ENCODE measurements around the gene IQCK. TPM values are rescaled to one million over a fixed set of nuclear protein-coding genes. Genes with fewer than 3 reads are reported as not detected.
"Not testable (repeated sequence)": the region's sequence is repeated elsewhere in the genome, so short reads cannot be mapped to it uniquely, and the experiment has no call there.

The IQCK gene
- total RNA-seq, 1 donor from 2014 or later, result 16.7 TPM

GRCh38 chr16:19760356-19761060 is 42.4 kb downstream of the IQCK start:
- DNase-seq, result no peak

GRCh38 chr16:19765860-19766553 is 47.9 kb downstream of the IQCK start:
- DNase-seq, result peak; percentile 84

- DNase-seq, result no peak
These were observed 48.4 kb downstream of the IQCK start for GRCh38 chr16:19766554-19766884.

GRCh38 chr16:19766988-19767387 is 48.9 kb downstream of the IQCK start:
- no peak for DNase-seq

GRCh38 chr16:19767497-19767896 is 49.4 kb downstream of the IQCK start:
- DNase-seq, result no peak

GRCh38 chr16:19769239-19769638 is 51.2 kb downstream of the IQCK start:
- DNase-seq, result no peak

- DNase-seq, result no peak
These were observed 53.0 kb downstream of the IQCK start for GRCh38 chr16:19771040-19771439.

GRCh38 chr16:19771796-19772195 is 53.7 kb downstream of the IQCK start:
- DNase-seq, result no peak

GRCh38 chr16:19774024-19774423 is 56.0 kb downstream of the IQCK start:
- no peak for DNase-seq

- DNase-seq, result no peak
These were observed 58.1 kb downstream of the IQCK start for GRCh38 chr16:19776147-19776546.

- no peak for DNase-seq
These were observed 58.5 kb downstream of the IQCK start for GRCh38 chr16:19776565-19776964.

GRCh38 chr16:19780321-19780720 is 62.2 kb downstream of the IQCK start:
- DNase-seq, result no peak

- no peak for DNase-seq
These were observed 63.2 kb downstream of the IQCK start for GRCh38 chr16:19781226-19781625.

- no peak for DNase-seq
These were observed 65.5 kb downstream of the IQCK start for GRCh38 chr16:19783363-19784182.

GRCh38 chr16:19784183-19784736 is 66.2 kb downstream of the IQCK start:
- DNase-seq, result no peak

- no peak for DNase-seq
These were observed 67.0 kb downstream of the IQCK start for GRCh38 chr16:19785081-19785480.

- no peak for DNase-seq
These were observed 67.5 kb downstream of the IQCK start for GRCh38 chr16:19785512-19786130.

- not testable (repeated sequence) for DNase-seq
These were observed 83.3 kb downstream of the IQCK start for GRCh38 chr16:19801369-19801768.

- DNase-seq, result not testable (repeated sequence)
These were observed 83.8 kb downstream of the IQCK start for GRCh38 chr16:19801824-19802223.

- DNase-seq, result no peak
These were observed 84.5 kb downstream of the IQCK start for GRCh38 chr16:19802612-19803011.

- peak; percentile 96 for DNase-seq
These were observed 86.7 kb downstream of the IQCK start for GRCh38 chr16:19804538-19805323.

All from dermis blood vessel endothelial cell (primary cell).